Stomach smooth muscle (tissue), 2 donors: ENCODE results near the gene IBA57.

Experiments used
- H3K27ac ChIP-seq: one replicate; pipeline ENCODE4 v1.7.0; 2013; ENCODE audit warnings: mild to moderate bottlenecking, low read length, inconsistent platforms
- H3K27me3 ChIP-seq, 2 donors: one replicate each; pipeline ENCODE4 v1.7.0; 2013; ENCODE audit warnings: low read length in 2 of 2; ENCODE audit not compliant: insufficient read depth in 2 of 2, control insufficient read depth in 1 of 2
- H3K36me3 ChIP-seq, 2 donors: one replicate each; pipeline ENCODE4 v1.7.0; 2013; ENCODE audit warnings: low read length in 2 of 2; ENCODE audit not compliant: control insufficient read depth in 2 of 2, insufficient read depth in 2 of 2
- H3K4me1 ChIP-seq: one replicate; pipeline ENCODE4 v1.7.0; 2013; ENCODE audit warnings: low read length; ENCODE audit not compliant: control insufficient read depth, insufficient read depth
- H3K4me3 ChIP-seq, 2 donors: one replicate each; pipeline ENCODE4 v1.7.0; 2013; ENCODE audit warnings: low read length in 2 of 2
- H3K9ac ChIP-seq, 2 donors: one replicate each; pipeline ENCODE4 v1.7.0; 2013; ENCODE audit warnings: low read length in 2 of 2, mild to moderate bottlenecking in 1 of 2
- H3K9me3 ChIP-seq, 2 donors: one replicate each; pipeline ENCODE4 v1.7.0; 2013; ENCODE audit warnings: low read length in 2 of 2; ENCODE audit not compliant: control insufficient read depth in 2 of 2
- donor health status: healthy.
- donor health status: Pancreatic carcinoma.

IBA57 gene

DNA sequence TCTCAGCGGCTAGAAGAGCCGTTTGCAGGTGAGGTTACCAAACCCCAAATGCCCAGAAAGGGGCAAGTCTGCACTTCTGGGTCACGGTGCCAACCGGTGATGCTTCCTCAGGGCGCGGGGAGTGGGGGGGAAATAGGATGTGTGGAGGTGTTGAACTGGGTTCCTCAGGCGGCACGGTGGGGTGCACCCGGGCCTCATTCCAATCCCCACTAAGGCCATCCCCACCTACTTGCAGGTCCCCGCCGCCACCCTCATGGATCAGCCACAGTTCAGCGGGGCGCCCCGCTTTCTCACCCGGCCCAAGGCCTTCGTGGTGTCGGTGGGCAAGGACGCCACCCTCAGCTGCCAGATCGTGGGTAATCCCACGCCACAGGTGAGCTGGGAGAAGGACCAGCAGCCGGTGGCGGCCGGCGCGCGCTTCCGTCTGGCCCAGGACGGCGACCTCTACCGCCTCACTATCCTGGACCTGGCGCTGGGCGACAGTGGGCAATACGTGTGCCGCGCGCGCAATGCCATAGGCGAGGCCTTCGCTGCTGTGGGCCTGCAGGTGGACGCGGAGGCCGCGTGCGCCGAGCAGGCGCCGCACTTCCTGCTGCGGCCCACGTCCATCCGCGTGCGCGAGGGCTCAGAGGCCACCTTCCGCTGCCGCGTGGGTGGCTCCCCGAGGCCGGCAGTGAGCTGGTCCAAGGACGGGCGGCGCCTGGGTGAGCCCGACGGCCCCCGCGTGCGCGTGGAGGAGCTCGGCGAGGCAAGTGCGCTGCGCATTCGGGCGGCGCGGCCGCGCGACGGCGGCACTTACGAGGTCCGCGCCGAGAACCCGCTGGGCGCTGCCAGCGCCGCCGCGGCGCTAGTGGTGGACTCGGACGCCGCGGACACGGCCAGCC is 46.2 kb downstream of the IBA57 start:
- Histone ChIP-seq H3K36me3 (no peaks in the 10 kb centered on the region), H3K4me1 (peaks cover 12% of the 10 kb centered on the region), H3K9ac (no peak overlapping the region), H3K27ac (no peak overlapping the region), H3K27me3 (peaks cover 9 to 13% of the 10 kb centered on the region in 2 donors), H3K4me3 (no peak overlapping the region), H3K9me3 (no peaks in the 10 kb centered on the region)

DNA sequence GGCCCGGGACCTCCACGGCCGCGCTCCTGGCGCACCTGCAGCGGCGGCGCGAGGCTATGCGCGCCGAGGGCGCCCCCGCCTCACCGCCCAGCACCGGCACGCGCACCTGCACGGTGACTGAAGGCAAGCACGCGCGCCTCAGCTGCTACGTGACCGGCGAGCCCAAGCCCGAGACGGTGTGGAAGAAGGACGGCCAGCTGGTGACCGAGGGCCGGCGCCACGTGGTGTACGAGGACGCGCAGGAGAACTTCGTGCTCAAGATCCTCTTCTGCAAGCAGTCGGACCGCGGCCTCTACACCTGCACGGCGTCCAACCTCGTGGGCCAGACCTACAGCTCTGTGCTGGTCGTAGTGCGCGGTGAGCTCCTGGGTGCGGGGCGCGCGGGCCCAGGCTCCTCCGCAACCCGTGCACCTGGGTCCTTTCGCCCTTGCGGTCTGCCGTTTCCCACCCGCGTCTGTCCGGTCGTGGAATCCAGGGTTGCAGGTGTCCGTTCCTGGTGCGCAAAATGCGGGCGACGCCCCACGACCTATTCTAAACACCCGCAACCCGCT is 46.9 kb downstream of the IBA57 start:
- no peak overlapping the region for H3K9ac ChIP-seq
- H3K27ac ChIP-seq = no peak overlapping the region
- H3K9me3 ChIP-seq = no peaks in the 10 kb centered on the region
- H3K4me1 ChIP-seq = peaks cover 12% of the 10 kb centered on the region
- H3K27me3 ChIP-seq = peaks cover 6 to 13% of the 10 kb centered on the region in 2 donors
- H3K36me3 ChIP-seq = no peaks in the 10 kb centered on the region
- peak overlapping the region in 1 of 2 donors; percentile 8 for H3K4me3 ChIP-seq

DNA sequence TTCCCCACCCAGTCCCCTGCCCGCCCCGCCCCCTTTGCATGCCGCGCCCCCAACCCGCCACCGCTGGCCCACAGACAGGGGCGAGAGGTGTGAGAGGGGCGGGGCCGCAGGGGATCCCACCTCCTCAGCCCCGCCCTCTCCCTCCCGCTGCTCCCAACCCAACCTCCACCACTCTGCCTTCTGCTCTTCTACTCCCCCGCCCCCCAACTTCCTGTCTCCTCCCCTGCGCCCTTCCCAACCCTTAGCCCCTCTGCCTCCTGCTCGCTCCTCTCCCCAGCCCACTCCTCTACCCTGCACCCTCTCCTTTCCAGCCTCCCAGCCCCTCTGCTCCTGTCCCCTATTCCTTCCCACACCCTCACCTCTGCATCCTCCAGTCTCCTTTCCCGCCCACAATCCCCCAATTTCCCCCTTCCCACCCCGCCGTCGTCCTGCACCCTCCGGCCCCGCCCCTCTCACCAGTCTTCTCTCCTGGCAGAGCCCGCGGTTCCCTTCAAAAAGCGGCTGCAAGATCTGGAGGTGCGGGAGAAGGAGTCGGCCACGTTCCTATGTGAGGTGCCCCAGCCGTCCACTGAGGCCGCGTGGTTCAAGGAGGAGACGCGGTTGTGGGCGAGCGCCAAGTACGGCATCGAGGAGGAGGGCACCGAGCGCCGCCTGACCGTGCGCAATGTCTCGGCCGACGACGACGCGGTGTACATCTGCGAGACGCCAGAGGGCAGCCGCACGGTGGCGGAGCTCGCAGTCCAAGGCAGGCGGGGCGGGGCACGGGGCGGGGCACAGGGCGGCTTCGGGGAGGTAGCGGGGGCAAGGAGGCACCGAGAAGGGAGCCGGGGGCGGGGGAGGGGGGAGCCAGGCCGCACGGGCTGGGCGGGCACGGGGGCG is 47.6 kb downstream of the IBA57 start:
- Histone ChIP-seq H3K4me1 (peaks cover 12% of the 10 kb centered on the region), H3K9me3 (no peaks in the 10 kb centered on the region), H3K36me3 (no peaks in the 10 kb centered on the region), H3K9ac (no peak overlapping the region), H3K4me3 (peak overlapping the region; percentile 49 to 71), H3K27ac (no peak overlapping the region), H3K27me3 (peaks cover 5 to 13% of the 10 kb centered on the region in 2 donors)

DNA sequence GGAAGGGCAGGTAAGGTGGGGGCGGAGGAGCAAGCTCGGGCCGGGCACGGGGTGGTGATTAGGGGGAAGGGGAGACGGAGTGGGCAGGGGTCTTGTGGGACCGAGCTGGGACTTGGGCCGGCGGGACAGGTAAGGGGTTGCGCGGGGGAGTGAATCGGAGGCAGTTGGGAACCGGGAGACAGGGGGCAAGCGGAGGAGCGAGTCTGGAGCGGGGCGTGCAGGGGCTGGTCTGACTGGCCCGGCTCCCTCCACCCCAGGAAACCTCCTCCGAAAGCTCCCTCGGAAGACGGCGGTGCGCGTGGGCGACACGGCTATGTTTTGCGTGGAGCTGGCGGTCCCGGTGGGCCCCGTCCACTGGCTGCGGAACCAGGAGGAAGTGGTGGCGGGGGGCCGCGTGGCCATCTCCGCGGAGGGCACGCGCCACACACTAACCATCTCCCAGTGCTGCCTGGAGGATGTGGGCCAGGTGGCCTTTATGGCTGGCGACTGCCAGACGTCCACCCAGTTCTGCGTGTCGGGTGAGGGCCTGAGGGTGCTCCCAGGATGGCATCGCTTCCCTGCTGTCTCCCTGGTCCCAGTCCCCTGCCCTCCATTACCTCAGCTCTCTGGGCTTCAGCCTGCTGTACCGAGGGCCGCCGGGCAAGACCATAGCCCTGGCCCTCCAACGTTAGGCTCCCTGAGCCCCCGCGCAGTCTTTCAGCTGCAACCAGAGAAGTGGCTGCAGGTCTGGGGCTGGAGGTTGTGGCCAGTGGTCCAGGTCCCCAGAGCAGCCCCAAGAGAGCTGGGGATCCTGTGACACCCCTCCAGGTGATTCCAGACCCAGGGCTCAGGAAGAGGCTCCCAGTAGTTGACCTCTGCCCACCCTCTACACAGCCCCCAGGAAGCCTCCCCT is 48.6 kb downstream of the IBA57 start:
- Histone ChIP-seq H3K9me3 (no peaks in the 10 kb centered on the region), H3K9ac (no peak overlapping the region), H3K4me1 (peaks cover 12% of the 10 kb centered on the region), H3K27me3 (peaks cover 5 to 13% of the 10 kb centered on the region in 2 donors), H3K4me3 (peak overlapping the region in 1 of 2 donors; percentile 29), H3K36me3 (no peaks in the 10 kb centered on the region), H3K27ac (no peak overlapping the region)

DNA sequence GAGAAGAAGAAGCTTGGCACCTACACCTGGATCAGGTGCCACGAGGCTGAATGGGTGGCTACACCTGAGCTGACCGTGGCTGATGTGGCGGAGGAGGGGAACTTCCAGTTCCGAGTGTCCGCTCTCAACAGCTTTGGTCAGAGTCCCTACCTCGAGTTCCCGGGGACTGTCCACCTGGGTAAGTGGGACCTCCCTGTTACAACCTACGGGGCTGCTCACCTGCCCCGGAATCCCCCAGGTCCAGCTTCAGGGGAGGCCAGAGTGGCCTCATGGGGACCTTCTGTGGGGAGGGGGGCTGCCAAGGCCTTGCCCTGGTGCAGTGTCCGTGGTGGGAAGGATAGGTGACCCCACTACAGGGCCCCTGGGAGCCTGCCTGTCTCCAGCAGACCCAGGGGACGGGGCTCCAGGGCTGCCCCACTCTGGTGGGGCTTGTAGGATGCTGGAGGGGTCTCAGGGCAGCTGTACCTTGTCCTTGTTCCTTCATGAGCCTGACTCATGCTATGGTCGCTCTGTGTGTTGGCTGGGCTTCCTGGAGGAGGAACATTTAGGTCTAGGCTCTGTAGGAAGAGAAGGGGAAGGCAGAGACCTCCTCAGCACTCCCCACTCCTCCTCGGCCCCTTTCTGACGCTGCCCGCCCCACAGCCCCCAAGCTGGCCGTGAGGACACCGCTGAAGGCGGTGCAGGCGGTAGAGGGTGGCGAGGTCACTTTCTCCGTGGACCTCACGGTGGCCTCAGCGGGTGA is 49.5 kb downstream of the IBA57 start:
- H3K36me3 ChIP-seq = no peaks in the 10 kb centered on the region
- peaks cover 12% of the 10 kb centered on the region for H3K4me1 ChIP-seq
- H3K27me3 ChIP-seq = peaks cover 3 to 13% of the 10 kb centered on the region in 2 donors
- H3K4me3 ChIP-seq = no peak overlapping the region
- H3K9ac ChIP-seq = no peak overlapping the region
- H3K27ac ChIP-seq = no peak overlapping the region
- no peaks in the 10 kb centered on the region for H3K9me3 ChIP-seq

DNA sequence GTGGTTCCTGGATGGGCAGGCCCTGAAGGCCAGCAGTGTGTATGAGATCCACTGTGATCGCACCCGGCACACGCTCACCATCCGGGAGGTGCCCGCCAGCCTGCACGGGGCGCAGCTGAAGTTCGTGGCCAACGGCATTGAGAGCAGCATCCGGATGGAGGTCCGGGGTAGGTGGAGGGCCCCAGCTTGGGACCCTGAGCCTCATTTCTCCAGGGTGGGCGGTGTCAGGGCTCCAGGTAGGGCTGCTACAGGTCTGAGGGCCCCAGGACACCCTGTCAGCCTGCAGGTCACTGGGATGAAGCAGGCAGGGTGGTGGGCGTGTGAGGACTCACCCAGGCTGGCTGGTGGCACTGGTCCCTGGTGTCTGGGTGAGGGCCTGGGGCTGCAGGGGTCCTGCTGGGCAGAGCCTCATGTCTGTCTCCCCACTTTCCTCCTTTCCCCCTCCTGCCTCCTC is 50.1 kb downstream of the IBA57 start:
- no peak overlapping the region for H3K9ac ChIP-seq
- H3K9me3 ChIP-seq = no peaks in the 10 kb centered on the region
- H3K4me3 ChIP-seq = no peak overlapping the region
- no peaks in the 10 kb centered on the region for H3K36me3 ChIP-seq
- H3K4me1 ChIP-seq = peaks cover 12% of the 10 kb centered on the region
- H3K27me3 ChIP-seq = peaks cover 2 to 13% of the 10 kb centered on the region in 2 donors
- H3K27ac ChIP-seq = no peak overlapping the region

DNA sequence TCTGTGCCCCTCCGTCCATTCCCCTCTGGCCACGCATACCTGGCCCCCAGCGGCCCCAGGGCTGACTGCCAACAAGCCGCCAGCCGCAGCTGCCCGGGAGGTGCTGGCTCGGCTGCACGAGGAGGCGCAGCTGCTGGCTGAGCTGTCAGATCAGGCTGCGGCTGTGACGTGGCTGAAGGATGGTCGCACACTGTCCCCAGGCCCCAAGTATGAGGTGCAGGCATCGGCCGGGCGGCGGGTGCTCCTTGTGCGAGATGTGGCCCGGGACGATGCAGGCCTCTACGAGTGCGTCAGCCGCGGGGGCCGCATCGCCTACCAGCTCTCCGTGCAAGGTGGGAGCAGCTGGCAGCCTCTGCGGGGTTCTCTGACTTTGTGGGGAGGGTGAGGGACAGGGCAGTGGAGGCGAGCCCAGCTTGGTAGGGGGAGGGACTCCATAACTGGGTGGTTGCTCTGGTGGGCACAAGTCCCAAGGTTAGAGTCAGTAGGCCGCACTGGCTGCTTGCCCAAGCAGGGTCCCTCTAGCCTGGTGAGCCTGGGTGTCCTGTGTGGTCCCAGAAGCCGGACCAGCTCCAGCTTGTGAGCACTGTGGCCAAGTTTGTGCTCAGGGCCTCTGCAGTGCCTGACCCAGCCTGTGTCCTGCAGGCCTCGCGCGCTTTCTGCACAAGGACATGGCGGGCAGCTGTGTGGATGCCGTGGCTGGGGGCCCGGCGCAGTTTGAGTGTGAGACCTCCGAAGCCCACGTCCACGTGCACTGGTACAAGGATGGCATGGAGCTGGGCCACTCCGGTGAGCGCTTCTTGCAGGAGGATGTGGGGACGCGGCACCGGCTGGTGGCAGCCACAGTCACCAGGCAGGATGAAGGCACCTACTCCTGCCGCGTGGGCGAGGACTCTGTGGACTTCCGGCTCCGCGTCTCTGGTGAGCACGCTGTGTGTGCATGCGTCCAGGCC is 51.0 kb downstream of the IBA57 start:
- H3K4me1 ChIP-seq = peaks cover 12% of the 10 kb centered on the region
- peaks cover 2 to 13% of the 10 kb centered on the region in 2 donors for H3K27me3 ChIP-seq
- H3K36me3 ChIP-seq = no peaks in the 10 kb centered on the region
- H3K9ac ChIP-seq = no peak overlapping the region
- H3K9me3 ChIP-seq = no peaks in the 10 kb centered on the region
- H3K27ac ChIP-seq = no peak overlapping the region
- H3K4me3 ChIP-seq = no peak overlapping the region

DNA sequence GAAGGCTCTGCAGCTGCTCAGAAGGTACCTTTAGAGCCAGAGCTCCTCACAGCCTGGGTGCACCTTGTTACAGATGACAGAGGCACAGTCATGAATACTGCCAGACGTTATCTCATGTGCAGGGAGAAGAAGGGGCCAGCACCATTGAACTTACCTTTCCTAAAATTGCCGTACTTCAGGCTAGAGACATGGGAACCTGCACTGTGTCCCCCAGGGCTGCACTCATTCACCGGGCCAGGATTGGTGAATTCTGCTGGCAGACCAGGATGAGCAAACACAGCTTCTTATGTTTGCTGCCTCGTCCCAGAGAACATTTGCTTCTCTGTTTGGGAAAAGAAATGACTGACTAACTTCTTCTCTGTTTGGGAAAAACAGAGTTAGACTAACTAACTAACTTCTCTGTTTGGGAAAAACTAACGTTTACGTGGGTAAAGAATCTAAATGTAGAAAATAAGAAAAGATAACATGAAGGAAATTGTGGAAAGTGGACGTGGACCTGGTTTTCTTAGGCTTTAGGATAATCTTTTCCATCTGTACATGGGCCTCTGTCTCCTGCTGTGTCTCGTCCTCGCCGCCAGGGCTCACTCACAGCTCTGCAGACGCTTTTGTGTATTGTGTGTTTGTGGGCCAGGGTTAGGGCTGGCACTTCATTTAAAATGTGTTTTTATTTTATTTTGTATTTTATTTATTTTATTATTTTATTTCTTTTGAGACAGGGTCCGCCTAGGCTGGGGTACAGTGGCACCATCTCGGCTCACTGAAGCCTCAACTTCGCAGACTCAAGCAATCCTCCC is 52.1 kb downstream of the IBA57 start:
- Histone ChIP-seq H3K9ac (no peak overlapping the region), H3K27me3 (peaks cover 0 to 8% of the 10 kb centered on the region in 2 donors), H3K9me3 (no peaks in the 10 kb centered on the region), H3K4me1 (peaks cover 8% of the 10 kb centered on the region), H3K4me3 (no peak overlapping the region), H3K36me3 (no peaks in the 10 kb centered on the region), H3K27ac (no peak overlapping the region)
